Muscle of leg (tissue), 16 donors: Measurements from ENCODE around the gene IL19. TPM values are rescaled to one million over a fixed set of nuclear protein-coding genes. Genes with fewer than 3 reads are reported as not detected.

Experiments
- DNase-seq: peaks from one replicate; pipeline ENCODE4 v3.0.0; 2013
- H3K27ac ChIP-seq: one replicate; pipeline ENCODE4 v1.5.1; 2013; ENCODE audit warnings: mild to moderate bottlenecking, low read length, control low read depth
- H3K27me3 ChIP-seq: one replicate; pipeline ENCODE4 v1.6.1; 2013; ENCODE audit warnings: low read length; ENCODE audit not compliant: control insufficient read depth, insufficient read depth
- H3K36me3 ChIP-seq: one replicate; pipeline ENCODE4 v1.6.1; 2013; ENCODE audit warnings: low read length; ENCODE audit not compliant: control insufficient read depth, insufficient read depth
- H3K4me1 ChIP-seq: one replicate; pipeline ENCODE4 v1.6.1; 2013; ENCODE audit warnings: low read length; ENCODE audit not compliant: control insufficient read depth, insufficient read depth
- H3K4me3 ChIP-seq: one replicate; pipeline ENCODE4 v1.5.1; 2013; ENCODE audit warnings: low read length, control low read depth
- H3K9me3 ChIP-seq: replicated peaks from 2 replicates; pipeline ENCODE4 v1.6.1; 2013; ENCODE audit warnings: low read depth, low read length; ENCODE audit not compliant: control insufficient read depth
- WGBS: methylation state at CpG from one replicate; pipeline ENCODE4 v1.1.5; 2013; ENCODE audit warnings: missing lambda C conversion rate; ENCODE audit not compliant: insufficient coverage; 5-methylcytosine and 5-hydroxymethylcytosine counted together
- long read RNA-seq, 11 donors: transcript quantifications; one replicate each; lab custom pipeline, GENCODE V29; 2026
- polyA plus RNA-seq, 8 donors: library from polyadenylated mRNA; unstranded; fragments of 120-200 nt; gene quantifications; one replicate each; pipeline versions ENCODE4 v1.2.1 to v1.2.3, GENCODE V29; 2013; ENCODE audit warnings: inconsistent platforms in 1 of 8, low replicate concordance in 1 of 8; ENCODE audit not compliant: insufficient read length in 8 of 8, insufficient read depth in 1 of 8
- total RNA-seq: library from RNA; stranded (reverse); fragments of 120-200 nt; gene quantifications from one replicate; pipeline ENCODE4 v1.2.4, GENCODE V29; 2013

Gene IL19, protein sequence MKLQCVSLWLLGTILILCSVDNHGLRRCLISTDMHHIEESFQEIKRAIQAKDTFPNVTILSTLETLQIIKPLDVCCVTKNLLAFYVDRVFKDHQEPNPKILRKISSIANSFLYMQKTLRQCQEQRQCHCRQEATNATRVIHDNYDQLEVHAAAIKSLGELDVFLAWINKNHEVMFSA
- total RNA-seq (not detected), polyA plus RNA-seq (not detected)
- long read RNA-seq, donor 1, result 0 reads
- long read RNA-seq, donor 2, result 0 reads
- long read RNA-seq, donor 3, result 0 reads
- long read RNA-seq, donor 4, result 0 reads
- long read RNA-seq, donor 5, result 0 reads
- long read RNA-seq, donor 6, result 0 reads
- long read RNA-seq, donor 7, result 0 reads
- long read RNA-seq, donor 8, result 0 reads
- long read RNA-seq, donor 9, result 0 reads
- long read RNA-seq, donor 10, result 0 reads
- long read RNA-seq, donor 11, result 0 reads

DNA sequence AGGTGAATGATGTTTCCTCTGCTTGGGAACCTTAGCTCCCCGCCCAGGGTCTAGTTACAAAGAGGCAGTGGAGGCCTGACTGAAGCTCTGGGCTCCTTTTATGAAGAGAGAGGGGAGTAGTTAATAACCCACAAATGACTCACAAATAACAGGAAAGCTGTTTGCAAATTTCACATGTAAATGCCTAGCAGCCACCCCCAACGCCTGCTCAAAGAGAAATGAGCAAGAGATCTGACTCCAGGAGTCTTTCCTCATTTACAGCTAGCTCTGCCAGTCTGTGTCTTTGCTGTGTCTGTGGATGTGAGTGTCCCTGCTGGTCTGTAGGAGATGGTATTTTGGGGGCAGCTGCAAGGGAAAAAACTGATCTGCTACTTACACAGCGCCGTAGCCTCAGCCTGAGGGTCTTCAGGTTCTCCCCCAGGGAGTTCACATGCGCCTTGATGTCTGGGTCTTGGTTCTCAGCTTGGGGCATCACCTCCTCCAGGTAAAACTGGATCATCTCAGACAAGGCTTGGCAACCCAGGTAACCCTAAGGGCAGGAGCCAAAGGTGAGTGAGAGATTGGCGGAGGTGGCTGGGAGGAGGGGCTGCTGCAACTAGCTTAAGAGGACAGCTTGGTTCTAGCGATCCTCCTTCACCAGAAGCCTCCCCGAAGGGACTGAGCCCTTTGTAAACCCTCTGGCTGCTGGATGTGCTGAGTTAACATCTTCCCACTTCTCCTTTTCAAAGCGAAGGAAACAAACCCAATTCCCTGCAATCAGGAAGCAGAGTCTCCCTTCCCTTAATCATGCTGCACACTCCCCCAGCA is at the start of gene IL19:
TSS of gene IL19 (plus strand) at position 243 of the 807 bp plus-strand sequence. CDS start 65,890 bp downstream, outside the sequence.
- Histone ChIP-seq H3K27ac (no peak within 1 kb of the TSS), H3K4me1 (no peaks in the 10 kb centered on the region), H3K36me3 (no peaks in the 10 kb centered on the region), H3K27me3 (peaks cover 8% of the 10 kb centered on the region), H3K9me3 (no peaks in the 10 kb centered on the region), H3K4me3 (no peak within 1 kb of the TSS)
- peak; percentile 64 for DNase-seq
- 28% methylated on average over 4 of the region's 9 CpGs for WGBS

DNA sequence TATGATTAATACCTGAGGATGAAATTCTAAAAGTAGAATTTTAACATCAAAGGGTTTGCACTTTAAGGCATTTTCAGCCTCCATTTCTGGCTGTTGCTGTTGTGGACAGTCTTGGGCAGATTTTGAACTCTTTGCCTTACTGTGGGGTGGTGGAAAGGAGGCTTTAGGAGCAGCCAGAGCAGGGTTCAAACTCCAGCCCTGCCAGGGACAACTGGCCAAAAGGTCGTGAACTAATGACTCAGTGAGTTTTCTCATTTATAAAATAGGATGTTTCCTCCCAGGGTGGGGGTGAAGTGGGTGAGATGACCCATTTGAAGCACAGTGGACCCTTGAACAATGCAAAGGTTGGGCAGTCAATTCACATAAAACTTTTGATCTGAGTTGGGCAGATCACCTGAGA is 49.1 kb upstream of the IL19 start:
- DNase-seq, result no peak
- Histone ChIP-seq H3K27me3 (no peaks in the 10 kb centered on the region), H3K4me1 (peaks cover 34% of the 10 kb centered on the region), H3K36me3 (peaks cover 2% of the 10 kb centered on the region), H3K9me3 (no peaks in the 10 kb centered on the region), H3K27ac (no peak overlapping the region), H3K4me3 (no peak overlapping the region)
- WGBS, result no CpG with 5 or more reads among the region's 1 CpG

- Histone ChIP-seq H3K36me3 (peaks cover 2% of the 10 kb centered on the region), H3K9me3 (no peaks in the 10 kb centered on the region), H3K27ac (peak overlapping the region; percentile 91), H3K27me3 (no peaks in the 10 kb centered on the region), H3K4me3 (no peak overlapping the region), H3K4me1 (peaks cover 41% of the 10 kb centered on the region)
- DNase-seq, result peak; percentile 74
- 33% methylated on average over 1 of the region's 17 CpGs for WGBS
These were observed 47.7 kb upstream of the IL19 start for GRCh38 chr1:206722751-206723461.

- H3K9me3 ChIP-seq, result no peaks in the 10 kb centered on the region
- peak overlapping the region; percentile 91 for H3K27ac ChIP-seq
- H3K27me3 ChIP-seq, result no peaks in the 10 kb centered on the region
- H3K36me3 ChIP-seq, result peaks cover 4% of the 10 kb centered on the region
- H3K4me1 ChIP-seq, result peaks cover 45% of the 10 kb centered on the region
- DNase-seq, result no peak
- H3K4me3 ChIP-seq, result no peak overlapping the region
- WGBS, result 74% methylated on average over 3 of the region's 4 CpGs
These were observed 47.1 kb upstream of the IL19 start for GRCh38 chr1:206723462-206723804.

DNA sequence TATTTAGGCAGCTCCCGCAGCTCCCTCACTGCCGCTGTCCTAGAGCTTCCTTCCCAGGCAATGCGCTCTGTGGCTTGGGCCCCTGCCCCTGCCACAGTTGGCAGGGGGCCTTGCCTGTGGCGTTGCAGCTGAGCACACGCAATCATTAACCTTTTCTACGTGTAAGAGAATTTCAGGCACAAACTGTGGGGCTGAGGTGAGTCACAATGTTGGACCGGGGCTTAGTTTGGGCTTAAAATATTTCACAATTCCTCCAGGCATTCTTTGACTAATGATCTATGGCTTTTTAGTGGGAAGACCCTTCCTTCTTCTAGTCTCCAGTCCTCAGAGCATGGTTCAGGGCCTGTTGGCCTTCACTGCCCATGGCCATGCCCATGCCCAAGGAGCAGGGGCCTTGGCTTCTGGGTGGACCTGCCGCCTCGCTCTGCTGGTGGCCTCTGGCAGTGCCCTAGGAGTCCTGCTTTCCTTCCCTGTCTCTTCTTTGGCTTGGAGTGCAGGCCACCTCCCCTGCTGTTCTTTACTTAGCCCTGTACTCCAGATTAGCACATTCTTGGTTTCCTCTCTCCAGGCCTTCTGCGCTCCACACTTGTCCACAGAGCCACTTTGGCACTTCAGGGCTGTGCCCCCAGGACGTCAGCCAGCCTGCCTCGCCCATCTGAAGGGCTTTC is 46.6 kb upstream of the IL19 start:
- Histone ChIP-seq H3K4me3 (no peak overlapping the region), H3K4me1 (peaks cover 45% of the 10 kb centered on the region)
- 71% methylated on average over 6 of the region's 12 CpGs for WGBS

GRCh38 chr1:206725109-206725963 is 45.2 kb upstream of the IL19 start:
- no peak overlapping the region for H3K27ac ChIP-seq
- 67% methylated on average over 6 of the region's 9 CpGs for WGBS
- H3K9me3 ChIP-seq, result no peaks in the 10 kb centered on the region
- no peak overlapping the region for H3K4me3 ChIP-seq
- DNase-seq, result no peak
- peaks cover 23% of the 10 kb centered on the region for H3K36me3 ChIP-seq
- H3K27me3 ChIP-seq, result no peaks in the 10 kb centered on the region
- H3K4me1 ChIP-seq, result peaks cover 45% of the 10 kb centered on the region

More for the DNA sequence above, 46.6 kb upstream of the IL19 start:
- no peaks in the 10 kb centered on the region for H3K27me3 ChIP-seq
- H3K9me3 ChIP-seq, result no peaks in the 10 kb centered on the region
- H3K36me3 ChIP-seq, result peaks cover 9% of the 10 kb centered on the region
- DNase-seq, result no peak
- H3K27ac ChIP-seq, result peak overlapping the region; percentile 91

GRCh38 chr1:206727981-206728696 is 42.4 kb upstream of the IL19 start:
- Histone ChIP-seq H3K4me1 (peaks cover 37% of the 10 kb centered on the region), H3K27me3 (no peaks in the 10 kb centered on the region), H3K9me3 (no peaks in the 10 kb centered on the region), H3K4me3 (no peak overlapping the region), H3K36me3 (peaks cover 51% of the 10 kb centered on the region), H3K27ac (no peak overlapping the region)
- WGBS, result 76% methylated on average over 8 of the region's 8 CpGs
- no peak for DNase-seq

DNA sequence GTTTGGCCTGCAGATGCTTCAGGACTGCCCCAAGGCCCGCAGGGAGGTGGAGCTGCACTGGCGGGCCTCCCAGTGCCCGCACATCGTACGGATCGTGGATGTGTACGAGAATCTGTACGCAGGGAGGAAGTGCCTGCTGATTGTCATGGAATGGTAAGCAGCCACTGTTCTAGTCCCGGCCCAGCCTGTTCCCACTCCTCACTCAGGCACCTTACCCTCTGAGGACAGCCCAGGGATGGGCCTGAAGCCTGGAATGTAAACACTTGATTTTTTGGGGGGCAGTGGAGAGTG is 41.9 kb upstream of the IL19 start:
- Histone ChIP-seq H3K27me3 (no peaks in the 10 kb centered on the region), H3K4me1 (peaks cover 32% of the 10 kb centered on the region), H3K27ac (no peak overlapping the region), H3K4me3 (no peak overlapping the region), H3K36me3 (peaks cover 54% of the 10 kb centered on the region), H3K9me3 (no peaks in the 10 kb centered on the region)
- DNase-seq, result no peak
- WGBS, result 93% methylated on average over 3 of the region's 9 CpGs

DNA sequence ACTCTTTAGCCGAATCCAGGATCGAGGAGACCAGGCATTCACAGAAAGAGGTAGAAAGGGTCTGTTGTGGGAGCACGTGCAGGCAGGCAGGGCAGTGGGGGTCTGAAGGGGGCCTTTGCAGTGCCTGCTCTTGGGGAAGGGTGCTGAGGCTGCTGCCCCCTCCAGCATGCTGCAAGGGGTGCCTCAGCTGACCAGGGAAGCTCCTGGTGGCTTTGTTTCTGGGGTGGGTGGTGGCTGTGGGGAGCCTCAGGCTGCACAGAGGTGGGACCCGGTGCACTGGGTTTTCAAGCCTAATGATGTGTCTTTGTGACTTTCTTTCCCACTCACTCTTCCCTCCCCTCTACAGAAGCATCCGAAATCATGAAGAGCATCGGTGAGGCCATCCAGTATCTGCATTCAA is 41.5 kb upstream of the IL19 start:
- H3K27me3 ChIP-seq, result no peaks in the 10 kb centered on the region

More for the DNA sequence above, 41.5 kb upstream of the IL19 start:
- peaks cover 28% of the 10 kb centered on the region for H3K4me1 ChIP-seq
- no peak overlapping the region for H3K4me3 ChIP-seq
- no peak for DNase-seq
- WGBS, result 82% methylated on average over 5 of the region's 6 CpGs
- H3K36me3 ChIP-seq, result peaks cover 58% of the 10 kb centered on the region
- H3K27ac ChIP-seq, result no peak overlapping the region
- no peaks in the 10 kb centered on the region for H3K9me3 ChIP-seq
